ENCODE data around the gene PGLYRP3.
"Not testable (repeated sequence)": the region's sequence is repeated elsewhere in the genome, so short reads cannot be mapped to it uniquely, and the experiment has no call there.

Gene PGLYRP3

GRCh38 chr1:153348511-153349362 lies 36.0 kb upstream of the PGLYRP3 start, which contains the start of gene PGLYRP4:
Gene PGLYRP4 (minus strand): TSS chr1:153348841. CDS start chr1:153347932, 909 bp downstream.
- no peak for DNase-seq

- no peak for DNase-seq
These were observed 35.1 kb upstream of the PGLYRP3 start for GRCh38 chr1:153347856-153348255.

GRCh38 chr1:153347049-153347448 lies 34.3 kb upstream of the PGLYRP3 start:
- DNase-seq: not testable (repeated sequence)

GRCh38 chr1:153346077-153346723 lies 33.4 kb upstream of the PGLYRP3 start:
- DNase-seq: no peak

- no peak for DNase-seq
These were observed 32.7 kb upstream of the PGLYRP3 start for GRCh38 chr1:153345187-153346076.

- DNase-seq: no peak
These were observed 31.9 kb upstream of the PGLYRP3 start for GRCh38 chr1:153344718-153345025.

GRCh38 chr1:153343811-153344717 lies 31.3 kb upstream of the PGLYRP3 start:
- no peak for DNase-seq

- no peak for DNase-seq
These were observed 30.4 kb upstream of the PGLYRP3 start for GRCh38 chr1:153343040-153343681.

- DNase-seq: no peak
These were observed 29.4 kb upstream of the PGLYRP3 start for GRCh38 chr1:153342178-153342577.

GRCh38 chr1:153341431-153341934 lies 28.7 kb upstream of the PGLYRP3 start:
- DNase-seq: no peak

- DNase-seq: no peak
These were observed 27.6 kb upstream of the PGLYRP3 start for GRCh38 chr1:153340356-153340755.

GRCh38 chr1:153339802-153340201 lies 27.1 kb upstream of the PGLYRP3 start:
- DNase-seq: no peak

GRCh38 chr1:153337980-153338853 lies 25.5 kb upstream of the PGLYRP3 start:
- no peak for DNase-seq

GRCh38 chr1:153336650-153337049 lies 23.9 kb upstream of the PGLYRP3 start:
- DNase-seq: no peak

GRCh38 chr1:153333902-153334301 lies 21.1 kb upstream of the PGLYRP3 start:
- no peak for DNase-seq

- no peak for DNase-seq
These were observed 12.2 kb upstream of the PGLYRP3 start for GRCh38 chr1:153324912-153325311.

GRCh38 chr1:153322568-153322967 lies 9.8 kb upstream of the PGLYRP3 start:
- DNase-seq: no peak

- DNase-seq: not testable (repeated sequence)
These were observed 5.4 kb upstream of the PGLYRP3 start for GRCh38 chr1:153318145-153318544.

GRCh38 chr1:153316013-153316412 lies 3.3 kb upstream of the PGLYRP3 start:
- not testable (repeated sequence) for DNase-seq

- DNase-seq: not testable (repeated sequence)
These were observed 1.6 kb upstream of the PGLYRP3 start for GRCh38 chr1:153314388-153314787.
